Upper lobe of left lung (tissue), 4 donors: ENCODE measurements around the gene ARID3A.

ENCODE experiments used
- CTCF ChIP-seq, 6 experiments: fragments of 450-650 bp in 4 of 6; fragments of 200-600 bp in 2 of 6; sonication (generic) in 2 of 6; IDR thresholded peaks; one replicate each; pipeline ENCODE4 v1.5.1; 2016 to 2019; ENCODE audit warnings: antibody characterized with exemption in 6 of 6
- POLR2A ChIP-seq, 4 donors: fragments of 450-650 bp; IDR thresholded peaks; one replicate each; pipeline ENCODE4 v1.5.1; 2016 to 2017; ENCODE audit warnings: antibody characterized with exemption in 4 of 4, mild to moderate bottlenecking in 2 of 4

- TF ChIP-seq CTCF (IDR thresholded peaks at IDR 0.05) (no peak), POLR2A (IDR thresholded peaks at IDR 0.05) (no peak)
Observed at GRCh38 chr19:954272-954671, 28.4 kb downstream of the ARID3A start.
